ENCODE results near the gene AK9. TPM values are rescaled to one million over a fixed set of nuclear protein-coding genes. Genes with fewer than 3 reads are reported as not detected.
"Not testable (repeated sequence)": the region's sequence is repeated elsewhere in the genome, so short reads cannot be mapped to it uniquely, and the experiment has no call there.

Gene AK9
- total and polyA plus RNA-seq, 5 donors from 2014 or later: 4.3 to 8.2 (median 6.9) TPM

GRCh38 chr6:109695468-109695867 lies 4.5 kb upstream of the AK9 start:
- H3K27me3 Mint-ChIP-seq: no peaks in the 10 kb centered on the region
- DNase-seq (peak in 1 of 3 donors; percentile 38), ATAC-seq (ENCODE audit: low read depth in 2 of 2) (no peak)
- H3K4me1 ChIP-seq (ENCODE audit: control insufficient read depth, insufficient read depth, low read length, poor library complexity, severe bottlenecking): peaks cover 11% of the 10 kb centered on the region
- no peak overlapping the region for H3K27ac Mint-ChIP-seq
- no peaks in the 10 kb centered on the region for H3K27me3 ChIP-seq (ENCODE audit: control insufficient read depth, insufficient read depth, low read length)
- H3K4me3 ChIP-seq (ENCODE audit: low read depth, low read length): no peak overlapping the region
- H3K9me3 ChIP-seq (ENCODE audit: control insufficient read depth in 2 of 2, low read length in 2 of 2): no peaks in the 10 kb centered on the region
- peaks cover 9% of the 10 kb centered on the region for H3K36me3 Mint-ChIP-seq
- H3K9me3 Mint-ChIP-seq: peaks cover 0 to 3% (median 0%) of the 10 kb centered on the region in 7 donors
- no peaks in the 10 kb centered on the region for H3K36me3 ChIP-seq (ENCODE audit: control insufficient read depth, insufficient read depth, low read length)
- H3K4me1 Mint-ChIP-seq: peaks cover 5 to 29% (median 14%) of the 10 kb centered on the region in 4 donors
- no peak overlapping the region for H3K27ac ChIP-seq (ENCODE audit: insufficient read depth, low read length, poor library complexity, severe bottlenecking)
- H3K4me3 Mint-ChIP-seq: no peak overlapping the region

- Histone ChIP-seq H3K4me3 (ENCODE audit: low read depth, low read length) (no peak overlapping the region), H3K27me3 (ENCODE audit: control insufficient read depth, insufficient read depth, low read length) (no peaks in the 10 kb centered on the region), H3K27ac (ENCODE audit: insufficient read depth, low read length, poor library complexity, severe bottlenecking) (no peak overlapping the region), H3K9me3 (ENCODE audit: control insufficient read depth in 2 of 2, low read length in 2 of 2) (no peaks in the 10 kb centered on the region), H3K36me3 (ENCODE audit: control insufficient read depth, insufficient read depth, low read length) (no peaks in the 10 kb centered on the region), H3K4me1 (ENCODE audit: control insufficient read depth, insufficient read depth, low read length, poor library complexity, severe bottlenecking) (peaks cover 17% of the 10 kb centered on the region)
- Mint-ChIP-seq H3K4me3 (peak overlapping the region in 2 of 4 donors; percentile 0 to 94), H3K27ac (peak overlapping the region in 1 of 3 donors; percentile 48), H3K4me1 (peaks cover 5 to 40% (median 15%) of the 10 kb centered on the region in 4 donors), H3K36me3 (peaks cover 9% of the 10 kb centered on the region), H3K27me3 (no peaks in the 10 kb centered on the region), H3K9me3 (peaks cover 0 to 3% (median 0%) of the 10 kb centered on the region in 7 donors)
- ATAC-seq (ENCODE audit: low read depth in 2 of 2) (no peak), DNase-seq (peak in 1 of 3 donors; percentile 18)
Observed at GRCh38 chr6:109693111-109693510, 2.1 kb upstream of the AK9 start.

GRCh38 chr6:109690373-109690736 lies 647 bp downstream of the AK9 start:
- Mint-ChIP-seq H3K9me3 (no peaks in the 10 kb centered on the region), H3K36me3 (peaks cover 9% of the 10 kb centered on the region), H3K27me3 (no peaks in the 10 kb centered on the region), H3K4me3 (peak overlapping the region; percentile 94 to 99 (median 98)), H3K27ac (peak overlapping the region; percentile 93 to 96 (median 96)), H3K4me1 (peaks cover 5 to 42% (median 15%) of the 10 kb centered on the region in 4 donors)
- peaks cover 17% of the 10 kb centered on the region for H3K4me1 ChIP-seq (ENCODE audit: control insufficient read depth, insufficient read depth, low read length, poor library complexity, severe bottlenecking)
- peak; percentile 16 to 28 for ATAC-seq (ENCODE audit: low read depth in 2 of 2)
- H3K36me3 ChIP-seq (ENCODE audit: control insufficient read depth, insufficient read depth, low read length): no peaks in the 10 kb centered on the region
- peak overlapping the region; percentile 98 for H3K4me3 ChIP-seq (ENCODE audit: low read depth, low read length)
- no peaks in the 10 kb centered on the region for H3K27me3 ChIP-seq (ENCODE audit: control insufficient read depth, insufficient read depth, low read length)
- H3K9me3 ChIP-seq (ENCODE audit: control insufficient read depth in 2 of 2, low read length in 2 of 2): no peaks in the 10 kb centered on the region
- H3K27ac ChIP-seq (ENCODE audit: insufficient read depth, low read length, poor library complexity, severe bottlenecking): peak overlapping the region; percentile 73
- DNase-seq: peak; percentile 50 to 60 (median 53)

GRCh38 chr6:109687271-109687761 lies 3.7 kb downstream of the AK9 start:
- no peak overlapping the region for H3K27ac ChIP-seq (ENCODE audit: insufficient read depth, low read length, poor library complexity, severe bottlenecking)
- Mint-ChIP-seq H3K36me3 (peaks cover 12% of the 10 kb centered on the region), H3K27me3 (no peaks in the 10 kb centered on the region), H3K9me3 (peaks cover 0 to 3% (median 0%) of the 10 kb centered on the region in 7 donors), H3K27ac (peak overlapping the region in 2 of 3 donors; percentile 18 to 36), H3K4me1 (peaks cover 5 to 34% (median 17%) of the 10 kb centered on the region in 4 donors), H3K4me3 (peak overlapping the region in 1 of 4 donors; percentile 1)
- H3K36me3 ChIP-seq (ENCODE audit: control insufficient read depth, insufficient read depth, low read length): no peaks in the 10 kb centered on the region
- H3K4me1 ChIP-seq (ENCODE audit: control insufficient read depth, insufficient read depth, low read length, poor library complexity, severe bottlenecking): peaks cover 17% of the 10 kb centered on the region
- H3K9me3 ChIP-seq (ENCODE audit: control insufficient read depth in 2 of 2, low read length in 2 of 2): no peaks in the 10 kb centered on the region
- no peak overlapping the region for H3K4me3 ChIP-seq (ENCODE audit: low read depth, low read length)
- no peak for DNase-seq
- no peaks in the 10 kb centered on the region for H3K27me3 ChIP-seq (ENCODE audit: control insufficient read depth, insufficient read depth, low read length)
- ATAC-seq (ENCODE audit: low read depth in 2 of 2): no peak

GRCh38 chr6:109686566-109687265 lies 4.3 kb downstream of the AK9 start:
- no peak overlapping the region for H3K4me3 ChIP-seq (ENCODE audit: low read depth, low read length)
- DNase-seq (no peak), ATAC-seq (ENCODE audit: low read depth in 2 of 2) (no peak)
- Mint-ChIP-seq H3K36me3 (peaks cover 14% of the 10 kb centered on the region), H3K27ac (peak overlapping the region in 1 of 3 donors; percentile 18), H3K9me3 (peaks cover 0 to 3% (median 0%) of the 10 kb centered on the region in 7 donors), H3K4me3 (peak overlapping the region in 1 of 4 donors; percentile 1), H3K27me3 (no peaks in the 10 kb centered on the region), H3K4me1 (peaks cover 0 to 28% (median 12%) of the 10 kb centered on the region in 4 donors)
- H3K9me3 ChIP-seq (ENCODE audit: control insufficient read depth in 2 of 2, low read length in 2 of 2): no peaks in the 10 kb centered on the region
- H3K36me3 ChIP-seq (ENCODE audit: control insufficient read depth, insufficient read depth, low read length): no peaks in the 10 kb centered on the region
- peaks cover 13% of the 10 kb centered on the region for H3K4me1 ChIP-seq (ENCODE audit: control insufficient read depth, insufficient read depth, low read length, poor library complexity, severe bottlenecking)
- H3K27ac ChIP-seq (ENCODE audit: insufficient read depth, low read length, poor library complexity, severe bottlenecking): no peak overlapping the region
- H3K27me3 ChIP-seq (ENCODE audit: control insufficient read depth, insufficient read depth, low read length): no peaks in the 10 kb centered on the region

- H3K27ac ChIP-seq (ENCODE audit: insufficient read depth, low read length, poor library complexity, severe bottlenecking); ATAC-seq (ENCODE audit: low read depth in 2 of 2); H3K27me3 Mint-ChIP-seq; H3K9me3 Mint-ChIP-seq; H3K9me3 ChIP-seq (ENCODE audit: control insufficient read depth in 2 of 2, low read length in 2 of 2); H3K27me3 ChIP-seq (ENCODE audit: control insufficient read depth, insufficient read depth, low read length); H3K4me1 ChIP-seq (ENCODE audit: control insufficient read depth, insufficient read depth, low read length, poor library complexity, severe bottlenecking); H3K4me3 Mint-ChIP-seq; H3K4me3 ChIP-seq (ENCODE audit: low read depth, low read length); H3K36me3 ChIP-seq (ENCODE audit: control insufficient read depth, insufficient read depth, low read length); DNase-seq: not testable (repeated sequence)
- Mint-ChIP-seq H3K36me3 (peaks cover 18% of the 10 kb centered on the region), H3K27ac (peak overlapping the region in 1 of 3 donors; percentile 55), H3K4me1 (peaks cover 0 to 19% (median 11%) of the 10 kb centered on the region in 4 donors)
Observed at GRCh38 chr6:109678661-109679505, 12.1 kb downstream of the AK9 start.

- H3K9me3 Mint-ChIP-seq: peaks cover 0 to 5% (median 0%) of the 10 kb centered on the region in 7 donors
- H3K4me1 Mint-ChIP-seq: peaks cover 0 to 14% (median 10%) of the 10 kb centered on the region in 4 donors
- ATAC-seq (ENCODE audit: low read depth in 2 of 2) (no peak), DNase-seq (no peak)
- H3K36me3 Mint-ChIP-seq: peaks cover 15% of the 10 kb centered on the region
- H3K4me3 Mint-ChIP-seq: no peak overlapping the region
- no peaks in the 10 kb centered on the region for H3K27me3 ChIP-seq (ENCODE audit: control insufficient read depth, insufficient read depth, low read length)
- H3K4me3 ChIP-seq (ENCODE audit: low read depth, low read length): no peak overlapping the region
- H3K9me3 ChIP-seq (ENCODE audit: control insufficient read depth in 2 of 2, low read length in 2 of 2): no peaks in the 10 kb centered on the region
- H3K27ac ChIP-seq (ENCODE audit: insufficient read depth, low read length, poor library complexity, severe bottlenecking): no peak overlapping the region
- H3K4me1 ChIP-seq (ENCODE audit: control insufficient read depth, insufficient read depth, low read length, poor library complexity, severe bottlenecking): no peaks in the 10 kb centered on the region
- no peaks in the 10 kb centered on the region for H3K27me3 Mint-ChIP-seq
- H3K36me3 ChIP-seq (ENCODE audit: control insufficient read depth, insufficient read depth, low read length): no peaks in the 10 kb centered on the region
- H3K27ac Mint-ChIP-seq: no peak overlapping the region
Observed at GRCh38 chr6:109678240-109678639, 12.8 kb downstream of the AK9 start.

Data from CD4-positive, CD25-positive, alpha-beta regulatory T cell (primary cell).